Small intestine (tissue), 7 donors: ENCODE measurements around the gene MIS18A. TPM values are rescaled to one million over a fixed set of nuclear protein-coding genes. Genes with fewer than 3 reads are reported as not detected.

Experiments used
- DNase-seq, 2 donors: peaks; one replicate each; pipeline versions ENCODE4 v3.0.0 to v3.0.0-alpha.2; 2013
- FAIRE-seq: peaks from 2 replicates; lab custom pipeline; 2012; peaks lifted over from hg19 to GRCh38; lab: Jason Lieb, UNC
- H3K27ac ChIP-seq, 3 donors: one replicate each; pipeline ENCODE4 v1.5.1; 2013; ENCODE audit warnings: low read length in 2 of 3, mild to moderate bottlenecking in 2 of 3, control low read depth in 1 of 3, inconsistent platforms in 1 of 3, low read depth in 1 of 3, moderate library complexity in 1 of 3
- H3K27me3 ChIP-seq, 3 donors: one replicate each; pipeline ENCODE4 v1.6.1; 2013; ENCODE audit warnings: low read length in 3 of 3, inconsistent platforms in 1 of 3; ENCODE audit not compliant: control insufficient read depth in 3 of 3, insufficient read depth in 3 of 3
- H3K36me3 ChIP-seq, 3 donors: one replicate each; pipeline ENCODE4 v1.6.1; 2013; ENCODE audit warnings: low read length in 3 of 3, inconsistent platforms in 1 of 3, low read depth in 1 of 3, mild to moderate bottlenecking in 1 of 3, moderate library complexity in 1 of 3; ENCODE audit not compliant: control insufficient read depth in 3 of 3, insufficient read depth in 2 of 3
- H3K4me1 ChIP-seq, 3 donors: one replicate each; pipeline ENCODE4 v1.6.1; 2013; ENCODE audit warnings: low read length in 2 of 3, inconsistent platforms in 1 of 3, low read depth in 1 of 3, mild to moderate bottlenecking in 1 of 3, moderate library complexity in 1 of 3; ENCODE audit not compliant: control insufficient read depth in 3 of 3, insufficient read depth in 2 of 3
- H3K4me3 ChIP-seq, 3 donors: one replicate each; pipeline ENCODE4 v1.5.1; 2013; ENCODE audit warnings: low read length in 3 of 3, control low read depth in 1 of 3, inconsistent platforms in 1 of 3, low read depth in 1 of 3, mild to moderate bottlenecking in 1 of 3, moderate library complexity in 1 of 3
- H3K9me3 ChIP-seq, 2 donors: one replicate each; pipeline ENCODE4 v1.6.1; 2013; ENCODE audit warnings: low read depth in 1 of 2, low read length in 1 of 2; ENCODE audit not compliant: control insufficient read depth in 2 of 2, insufficient read depth in 1 of 2
- WGBS, 3 donors: extraction: QIAGEN DNeasy Blood & Tissue Kit; methylation state at CpG; one replicate each; pipeline ENCODE4 v1.1.7; 2013; 5-methylcytosine and 5-hydroxymethylcytosine counted together
- polyA plus RNA-seq, 4 donors: library from polyadenylated mRNA; stranded (reverse) in 3 of 4; unstranded in 1 of 4; fragments of 200-250 nt in 3 of 4; fragments of 120-200 nt in 1 of 4; gene quantifications; one replicate each; pipeline versions ENCODE4 v1.2.1 to v1.2.3, GENCODE V29; 2013
- donor health status: healthy with polysubstance abuse.
- donor health status: control.
- donor health status: control.
- donor health status: Bipolar disorder and iron deficiency.
- donor health status: healthy.

Gene MIS18A
- polyA plus RNA-seq, 4 donors, result 3.4 to 18.1 (median 9.6) TPM

GRCh38 chr21:32320059-32320458 is 41.2 kb upstream of the MIS18A start:
- Histone ChIP-seq H3K4me3 (no peak overlapping the region), H3K36me3 (peaks cover 10 to 83% (median 21%) of the 10 kb centered on the region in 3 donors), H3K4me1 (no peaks in the 10 kb centered on the region), H3K9me3 (no peaks in the 10 kb centered on the region), H3K27me3 (no peaks in the 10 kb centered on the region), H3K27ac (no peak overlapping the region)
- DNase-seq (no peak), FAIRE-seq (no peak)
- 85 to 95% (median 87%) methylated on average over 6 of the region's 6 CpGs for WGBS, 3 donors

GRCh38 chr21:32319012-32319411 is 40.2 kb upstream of the MIS18A start:
- FAIRE-seq (no peak), DNase-seq (no peak)
- Histone ChIP-seq H3K9me3 (no peaks in the 10 kb centered on the region), H3K27ac (no peak overlapping the region), H3K27me3 (no peaks in the 10 kb centered on the region), H3K4me1 (no peaks in the 10 kb centered on the region), H3K4me3 (no peak overlapping the region), H3K36me3 (peaks cover 8 to 82% (median 25%) of the 10 kb centered on the region in 3 donors)
- 94% methylated on average over 7 of the region's 7 CpGs for WGBS, 3 donors

GRCh38 chr21:32317726-32318125 is 38.9 kb upstream of the MIS18A start:
- H3K9me3 ChIP-seq, result no peaks in the 10 kb centered on the region
- DNase-seq (no peak), FAIRE-seq (no peak)
- H3K4me3 ChIP-seq, result no peak overlapping the region
- H3K36me3 ChIP-seq, result peaks cover 8 to 75% (median 23%) of the 10 kb centered on the region in 3 donors
- no peaks in the 10 kb centered on the region for H3K4me1 ChIP-seq
- no peaks in the 10 kb centered on the region for H3K27me3 ChIP-seq
- WGBS, 3 donors, result 84 to 93% (median 91%) methylated on average over 8 to 9 of the region's 9 CpGs
- no peak overlapping the region for H3K27ac ChIP-seq

- H3K36me3 ChIP-seq, result peaks cover 8 to 75% (median 22%) of the 10 kb centered on the region in 3 donors
- FAIRE-seq, result no peak
Measured at GRCh38 chr21:32316361-32317215, 37.7 kb upstream of the MIS18A start.

GRCh38 chr21:32315511-32316281 is 36.8 kb upstream of the MIS18A start:
- H3K4me1 ChIP-seq, result no peaks in the 10 kb centered on the region
- no peaks in the 10 kb centered on the region for H3K27me3 ChIP-seq
- DNase-seq, result no peak
- H3K27ac ChIP-seq, result no peak overlapping the region
- no peak overlapping the region for H3K4me3 ChIP-seq
- FAIRE-seq, result no peak
- peaks cover 8 to 72% (median 19%) of the 10 kb centered on the region in 3 donors for H3K36me3 ChIP-seq
- 90 to 92% (median 92%) methylated on average over 14 of the region's 14 CpGs for WGBS, 3 donors
- H3K9me3 ChIP-seq, result no peaks in the 10 kb centered on the region

More at GRCh38 chr21:32316361-32317215, 37.7 kb upstream of the MIS18A start:
- Histone ChIP-seq H3K9me3 (no peaks in the 10 kb centered on the region), H3K4me1 (no peaks in the 10 kb centered on the region), H3K27ac (no peak overlapping the region), H3K4me3 (no peak overlapping the region), H3K27me3 (no peaks in the 10 kb centered on the region)
- 95 to 97% (median 96%) methylated on average over 21 to 22 of the region's 22 CpGs for WGBS, 3 donors
- DNase-seq, result no peak

- no peaks in the 10 kb centered on the region for H3K4me1 ChIP-seq
- peaks cover 8 to 66% (median 16%) of the 10 kb centered on the region in 3 donors for H3K36me3 ChIP-seq
- H3K9me3 ChIP-seq, result no peaks in the 10 kb centered on the region
- no peak overlapping the region for H3K4me3 ChIP-seq
- 96% methylated on average over 16 of the region's 16 CpGs for WGBS, 3 donors
- DNase-seq (no peak), FAIRE-seq (no peak)
- no peak overlapping the region for H3K27ac ChIP-seq
- H3K27me3 ChIP-seq, result no peaks in the 10 kb centered on the region
Measured at GRCh38 chr21:32314806-32315205, 36.0 kb upstream of the MIS18A start.

- no peaks in the 10 kb centered on the region for H3K4me1 ChIP-seq
- H3K9me3 ChIP-seq, result no peaks in the 10 kb centered on the region
- 91 to 96% (median 94%) methylated on average over 6 of the region's 6 CpGs for WGBS, 3 donors
- H3K4me3 ChIP-seq, result no peak overlapping the region
- H3K27me3 ChIP-seq, result no peaks in the 10 kb centered on the region
- H3K36me3 ChIP-seq, result peaks cover 6 to 63% (median 15%) of the 10 kb centered on the region in 3 donors
- DNase-seq, result no peak
- no peak for FAIRE-seq
- H3K27ac ChIP-seq, result no peak overlapping the region
Measured at GRCh38 chr21:32312976-32313375, 34.1 kb upstream of the MIS18A start.

GRCh38 chr21:32312326-32312725 is 33.5 kb upstream of the MIS18A start:
- no peaks in the 10 kb centered on the region for H3K4me1 ChIP-seq
- H3K9me3 ChIP-seq, result no peaks in the 10 kb centered on the region
- no peaks in the 10 kb centered on the region for H3K27me3 ChIP-seq
- no peak overlapping the region for H3K4me3 ChIP-seq
- 92 to 96% (median 94%) methylated on average over 5 of the region's 5 CpGs for WGBS, 3 donors
- DNase-seq, result no peak
- no peak for FAIRE-seq
- H3K36me3 ChIP-seq, result peaks cover 6 to 58% (median 15%) of the 10 kb centered on the region in 3 donors
- H3K27ac ChIP-seq, result no peak overlapping the region
